ENCODE measurements around the gene SLC35B2.
A peak's percentile ranks its signal among the peaks of the same experiment; 100 is the strongest.

The SLC35B2 gene

GRCh38 chr6:44224965-44225305, 32.4 kb downstream of the SLC35B2 start:
- Histone ChIP-seq H3K4me1 (ENCODE audit: insufficient read depth, low read length) (peaks cover 45% of the 10 kb centered on the region), H3K79me2 (ENCODE audit: insufficient read depth, low read length) (peaks cover 23% of the 10 kb centered on the region), H3K9me3 (ENCODE audit: insufficient read depth, low read length, severe bottlenecking) (no peaks in the 10 kb centered on the region), H3K4me2 (ENCODE audit: insufficient read depth, low read length) (peak overlapping the region; percentile 87), H3K9ac (ENCODE audit: low read depth, low read length) (peak overlapping the region; percentile 69; the same call in 1 of the 2 replicates), H3K4me3 (ENCODE audit: low read depth in 1 of 2, low read length in 2 of 2) (peak overlapping the region in 1 of 2 experiments; percentile 68; a peak in 2 of 4 replicates), H2AFZ (ENCODE audit: low read depth, low read length) (no peak overlapping the region), H3K27ac (ENCODE audit: low read length) (no peak overlapping the region), H3K36me3 (ENCODE audit: insufficient read depth, low read length) (peaks cover 22% of the 10 kb centered on the region), H4K20me1 (ENCODE audit: insufficient read depth, low read length) (peaks cover 27% of the 10 kb centered on the region), H3K27me3 (ENCODE audit: insufficient read depth, low read length, poor library complexity) (no peaks in the 10 kb centered on the region)
- DNase-seq (no peak), ATAC-seq (ENCODE audit: insufficient read depth, low read depth) (no peak)
- no peak for TF ChIP-seq EZH2 (IDR thresholded peaks at IDR 0.05; ENCODE audit: borderline replicate concordance, low read depth, low read length, severe bottlenecking)

GRCh38 chr6:44224029-44224964, 33.0 kb downstream of the SLC35B2 start:
- peaks cover 47% of the 10 kb centered on the region for H3K4me1 ChIP-seq (ENCODE audit: insufficient read depth, low read length)
- H3K4me3 ChIP-seq (ENCODE audit: low read depth in 1 of 2, low read length in 2 of 2): peak overlapping the region; percentile 15 to 68; a peak in 3 of 4 replicates
- peak overlapping the region; percentile 69 for H3K9ac ChIP-seq (ENCODE audit: low read depth, low read length)
- peaks cover 23% of the 10 kb centered on the region for H3K79me2 ChIP-seq (ENCODE audit: insufficient read depth, low read length)
- DNase-seq: peak; percentile 36
- peak; percentile 15 for ATAC-seq (ENCODE audit: insufficient read depth, low read depth)
- no peaks in the 10 kb centered on the region for H3K9me3 ChIP-seq (ENCODE audit: insufficient read depth, low read length, severe bottlenecking)
- TF ChIP-seq CTCF (IDR thresholded peaks at IDR 0.05; ENCODE audit: borderline replicate concordance, extremely low read depth, low read length, poor library complexity, severe bottlenecking) (peak; percentile 5), EZH2 (IDR thresholded peaks at IDR 0.05; ENCODE audit: borderline replicate concordance, low read depth, low read length, severe bottlenecking) (no peak)
- peaks cover 2% of the 10 kb centered on the region for H3K27me3 ChIP-seq (ENCODE audit: insufficient read depth, low read length, poor library complexity)
- peak overlapping the region; percentile 40 for H3K27ac ChIP-seq (ENCODE audit: low read length)
- peaks cover 16% of the 10 kb centered on the region for H3K36me3 ChIP-seq (ENCODE audit: insufficient read depth, low read length)
- peak overlapping the region; percentile 87 for H3K4me2 ChIP-seq (ENCODE audit: insufficient read depth, low read length)
- H2AFZ ChIP-seq (ENCODE audit: low read depth, low read length): peak overlapping the region; percentile 79
- peaks cover 27% of the 10 kb centered on the region for H4K20me1 ChIP-seq (ENCODE audit: insufficient read depth, low read length)

- Histone ChIP-seq H3K4me1 (ENCODE audit: insufficient read depth, low read length) (peaks cover 51% of the 10 kb centered on the region), H3K9me3 (ENCODE audit: insufficient read depth, low read length, severe bottlenecking) (no peaks in the 10 kb centered on the region), H3K27me3 (ENCODE audit: insufficient read depth, low read length, poor library complexity) (peaks cover 7% of the 10 kb centered on the region), H2AFZ (ENCODE audit: low read depth, low read length) (peak within 1 kb of the TSS; percentile 80), H3K4me3 (ENCODE audit: low read depth in 1 of 2, low read length in 2 of 2) (peak within 1 kb of the TSS; percentile 15 to 68), H3K27ac (ENCODE audit: low read length) (peak within 1 kb of the TSS; percentile 40), H3K4me2 (ENCODE audit: insufficient read depth, low read length) (peak within 1 kb of the TSS; percentile 87), H3K79me2 (ENCODE audit: insufficient read depth, low read length) (peaks cover 23% of the 10 kb centered on the region), H3K9ac (ENCODE audit: low read depth, low read length) (peak within 1 kb of the TSS; percentile 69), H4K20me1 (ENCODE audit: insufficient read depth, low read length) (peaks cover 27% of the 10 kb centered on the region), H3K36me3 (ENCODE audit: insufficient read depth, low read length) (peaks cover 8% of the 10 kb centered on the region)
- ATAC-seq (ENCODE audit: insufficient read depth, low read depth) (peak; percentile 76), DNase-seq (peak; percentile 88)
- peak; percentile 36 for TF ChIP-seq CTCF (IDR thresholded peaks at IDR 0.05; ENCODE audit: borderline replicate concordance, extremely low read depth, low read length, poor library complexity, severe bottlenecking)
- no peak for TF ChIP-seq EZH2 (IDR thresholded peaks at IDR 0.05; ENCODE audit: borderline replicate concordance, low read depth, low read length, severe bottlenecking)
Measured at GRCh38 chr6:44223319-44224028, 33.9 kb downstream of the SLC35B2 start, which contains the start of gene SLC29A1. TSS of gene SLC29A1 (plus strand) at chr6:44223595. CDS start at chr6:44227314, 3,719 bp downstream.
